NT2/D1 (cell line): ENCODE results near the gene PTPRG.

ENCODE experiments used
- SUZ12 ChIP-seq: IDR thresholded peaks from 2 replicates; pipeline ENCODE4 v1.6.1; 2011; ENCODE audit not compliant: insufficient read length, insufficient read depth; ENCODE audit errors: extremely low read depth
- YY1 ChIP-seq: IDR thresholded peaks from 2 replicates; pipeline ENCODE4 v1.6.1; 2011; ENCODE audit not compliant: insufficient read length, insufficient read depth
- ZNF274 ChIP-seq: IDR thresholded peaks from 2 replicates; pipeline ENCODE4 v1.6.1; 2011; ENCODE audit warnings: mild to moderate bottlenecking, low read depth, low read length

- TF ChIP-seq YY1: no peak
- TF ChIP-seq ZNF274: no peak
- TF ChIP-seq SUZ12: no peak
Measured at GRCh38 chr3:61981060-61981459, 419.7 kb downstream of the PTPRG start.
